ENCODE results near the gene FAM9C. TPM values are rescaled to one million over a fixed set of nuclear protein-coding genes. Genes with fewer than 3 reads are reported as not detected.
"Not testable (repeated sequence)": the region's sequence is repeated elsewhere in the genome, so short reads cannot be mapped to it uniquely, and the experiment has no call there.

FAM9C gene
- total RNA-seq, 2 experiments from 2014 or later, result not detected

DNA sequence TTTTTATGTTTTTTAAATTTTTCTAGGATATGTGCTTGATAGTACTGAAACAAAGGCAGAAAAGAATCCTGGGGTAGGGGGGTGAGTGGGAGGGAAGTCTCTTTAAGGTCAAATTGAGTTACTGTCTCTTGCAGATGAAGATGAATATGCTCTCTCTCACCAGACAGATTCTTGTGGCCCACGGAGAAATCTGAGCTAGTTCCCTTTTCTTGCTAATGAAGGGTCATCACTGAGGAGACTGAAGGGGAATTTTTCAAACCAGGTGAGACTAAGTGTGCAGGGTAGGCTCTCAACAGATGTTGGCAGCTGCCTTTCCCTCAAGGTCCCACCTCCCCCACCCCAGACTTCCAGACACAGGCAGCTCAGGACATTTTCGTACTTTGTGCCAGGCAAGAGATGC lies 21.5 kb downstream of the FAM9C start:
- Mint-ChIP-seq H3K9me3 (no peaks in the 10 kb centered on the region), H3K27ac (no peak overlapping the region), H3K4me1 (peaks cover 30% of the 10 kb centered on the region), H3K27me3 (no peaks in the 10 kb centered on the region), H3K36me3 (no peaks in the 10 kb centered on the region), H3K4me3 (no peak overlapping the region)
- DNase-seq (no peak), ATAC-seq (ENCODE audit: low read depth) (no peak)
- POLR2A ChIA-PET, result no interaction called here

DNA sequence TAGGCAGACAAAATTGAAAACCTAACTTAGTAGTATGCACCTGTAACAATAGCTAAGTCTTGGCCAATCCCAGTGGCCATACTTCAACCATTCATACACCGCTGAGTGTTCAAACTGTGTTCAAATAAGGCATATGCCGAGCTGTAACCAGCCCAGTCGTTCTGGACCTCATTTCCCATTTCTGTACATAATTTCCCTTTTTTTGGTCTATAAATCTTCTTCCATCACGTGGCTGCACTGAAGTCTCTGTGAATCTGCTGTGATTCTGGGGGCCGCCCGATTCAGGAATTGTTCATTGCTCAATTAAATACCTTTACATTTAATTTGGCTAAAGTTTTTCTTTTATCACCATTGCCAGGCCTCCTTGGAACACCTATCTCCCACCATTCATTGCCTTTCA lies 27.7 kb downstream of the FAM9C start:
- DNase-seq; H3K4me3 Mint-ChIP-seq; H3K27me3 Mint-ChIP-seq; H3K9me3 Mint-ChIP-seq; POLR2A ChIA-PET; ATAC-seq (ENCODE audit: low read depth); H3K36me3 Mint-ChIP-seq; H3K27ac Mint-ChIP-seq: not testable (repeated sequence)
- H3K4me1 Mint-ChIP-seq, result peaks cover 34% of the 10 kb centered on the region

DNA sequence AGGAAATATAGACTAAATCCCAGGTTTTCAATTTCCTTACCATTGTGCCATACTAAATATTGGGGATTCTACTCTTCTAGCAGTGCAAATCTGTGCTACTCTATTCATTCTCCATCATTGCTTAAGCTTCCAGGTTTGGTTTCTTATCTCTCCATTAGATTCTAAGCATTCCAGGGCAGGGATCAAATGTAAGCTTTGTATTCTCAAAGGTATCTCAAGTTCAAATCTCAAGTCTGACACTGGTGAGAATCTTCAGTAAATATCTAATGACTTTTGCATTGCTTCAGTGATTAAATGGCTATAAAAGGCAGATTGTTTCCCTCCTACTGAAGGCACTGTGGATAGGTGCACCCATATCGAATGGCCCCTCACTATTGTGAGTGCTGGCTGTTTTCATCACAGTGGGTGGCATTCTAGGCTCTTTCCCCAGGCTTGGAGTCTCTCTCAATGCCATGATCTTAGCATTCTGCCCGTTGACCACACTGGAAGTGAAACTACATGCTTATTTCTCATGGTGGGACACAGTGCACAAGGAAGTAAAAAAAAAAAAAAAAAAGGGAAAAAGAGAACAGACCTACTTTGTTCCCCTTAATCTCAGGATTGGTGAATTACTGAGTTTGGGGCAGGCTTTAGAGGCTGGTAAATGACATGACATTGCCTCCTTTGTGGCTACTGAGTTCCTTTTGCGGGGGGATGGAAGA lies 28.7 kb downstream of the FAM9C start:
- peak overlapping the region; percentile 17 for H3K27ac Mint-ChIP-seq
- H3K4me1 Mint-ChIP-seq, result peaks cover 34% of the 10 kb centered on the region
- DNase-seq, result no peak
- ATAC-seq (ENCODE audit: low read depth), result no peak
- no peaks in the 10 kb centered on the region for H3K27me3 Mint-ChIP-seq
- POLR2A ChIA-PET, result interaction anchor here (1.2 kb wide), 1 partner anchor 43 kb away, joined by 3 read pairs; no protein-coding TSS in a partner anchor
- no peaks in the 10 kb centered on the region for H3K36me3 Mint-ChIP-seq
- H3K4me3 Mint-ChIP-seq, result no peak overlapping the region
- H3K9me3 Mint-ChIP-seq, result no peaks in the 10 kb centered on the region

DNA sequence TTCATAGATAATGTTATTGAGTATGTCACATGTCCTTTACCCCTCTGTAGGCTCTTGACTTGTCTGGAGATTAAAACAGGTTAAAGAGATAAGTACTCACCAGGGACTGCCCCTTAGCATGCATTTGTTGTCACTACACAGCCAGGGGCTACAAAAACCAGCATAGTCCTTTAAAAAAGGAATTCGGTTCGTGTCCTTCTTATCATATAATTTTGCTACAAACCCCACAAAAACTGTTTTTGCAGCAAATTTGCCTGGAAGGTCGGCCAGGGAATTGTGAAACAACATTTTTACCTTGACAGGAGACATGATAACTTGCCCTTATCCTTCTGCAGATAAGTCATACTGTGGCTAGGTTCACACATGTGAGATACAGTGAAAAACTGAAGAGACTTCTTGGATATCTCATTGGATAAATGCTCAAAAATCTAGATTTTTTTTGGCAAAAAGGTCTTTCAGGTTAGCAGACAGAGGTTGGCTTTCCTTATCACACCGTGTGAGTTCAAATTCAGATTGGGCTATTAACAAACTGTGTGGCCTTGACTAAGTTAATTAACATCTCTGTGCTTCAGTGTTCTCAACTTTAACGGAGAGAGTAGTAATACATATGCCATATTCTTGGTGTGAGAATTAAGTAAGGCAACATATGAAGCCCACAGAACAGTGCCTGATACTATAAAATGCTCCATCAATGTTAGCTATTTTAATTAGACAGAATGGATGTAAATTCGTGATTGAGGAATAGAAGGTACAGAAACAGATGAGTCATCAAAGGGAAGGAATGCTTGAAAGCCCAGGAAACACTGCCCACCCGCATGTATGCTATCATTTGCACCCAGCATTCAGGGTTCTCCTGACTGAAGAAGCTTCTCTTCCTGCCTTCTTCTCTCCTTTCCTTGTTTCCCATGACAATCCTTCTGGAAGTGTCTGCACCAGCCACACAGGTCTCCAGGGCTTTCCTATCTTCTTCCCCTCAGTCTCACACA lies 30.0 kb downstream of the FAM9C start:
- Mint-ChIP-seq H3K4me3 (peak overlapping the region; percentile 41), H3K9me3 (no peaks in the 10 kb centered on the region), H3K36me3 (no peaks in the 10 kb centered on the region), H3K27me3 (no peaks in the 10 kb centered on the region), H3K4me1 (peaks cover 34% of the 10 kb centered on the region), H3K27ac (peak overlapping the region; percentile 20)
- POLR2A ChIA-PET, result interaction anchor here (1.1 to 1.7 kb wide), 3 partner anchors 9 to 77 kb away, joined by 3 to 5 read pairs (median 5); no protein-coding TSS in a partner anchor
- no peak for ATAC-seq (ENCODE audit: low read depth)
- no peak for DNase-seq

DNA sequence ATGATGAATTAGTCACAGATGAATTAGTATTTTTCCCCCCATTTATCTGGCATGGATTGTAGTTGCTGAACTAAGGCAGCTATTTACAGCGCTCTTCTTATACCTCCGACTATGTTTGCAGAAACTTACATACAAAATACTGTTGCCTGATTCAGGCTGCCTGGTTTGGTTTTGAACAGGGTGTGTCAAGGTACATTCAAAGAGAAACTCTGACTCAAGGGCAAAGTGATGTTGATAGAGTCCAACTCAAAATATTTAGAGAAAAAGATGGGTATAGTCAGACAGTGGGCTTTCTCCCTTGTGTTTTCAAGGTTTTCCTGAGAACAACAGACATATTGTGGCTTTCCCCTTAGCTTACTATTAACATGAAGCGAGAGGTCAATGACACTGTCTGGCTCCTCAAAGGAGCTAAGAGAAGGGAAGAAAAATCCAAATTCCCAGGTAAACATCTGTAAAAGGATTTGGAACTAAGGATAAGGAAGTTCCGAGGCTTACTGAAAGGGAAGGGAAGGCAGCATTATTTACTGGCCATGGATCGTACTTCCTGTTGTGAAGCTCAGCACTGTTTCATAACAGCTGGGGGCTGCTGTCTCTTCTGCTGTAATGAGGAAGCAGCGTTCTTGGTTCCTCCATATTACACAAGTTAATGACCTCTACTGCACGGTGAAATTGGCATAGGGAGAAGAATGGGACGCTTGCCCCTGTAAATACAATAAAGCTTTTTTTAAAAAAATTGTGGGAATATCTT lies 30.9 kb downstream of the FAM9C start:
- Mint-ChIP-seq H3K4me1 (peaks cover 35% of the 10 kb centered on the region), H3K27ac (peak overlapping the region; percentile 80), H3K4me3 (peak overlapping the region; percentile 41), H3K27me3 (no peaks in the 10 kb centered on the region), H3K9me3 (no peaks in the 10 kb centered on the region), H3K36me3 (no peaks in the 10 kb centered on the region)
- POLR2A ChIA-PET, result interaction anchor here (1.1 to 1.7 kb wide), 2 partner anchors 9 to 78 kb away, joined by 5 read pairs; no protein-coding TSS in a partner anchor
- ATAC-seq (ENCODE audit: low read depth) (peak; percentile 76), DNase-seq (no peak)

DNA sequence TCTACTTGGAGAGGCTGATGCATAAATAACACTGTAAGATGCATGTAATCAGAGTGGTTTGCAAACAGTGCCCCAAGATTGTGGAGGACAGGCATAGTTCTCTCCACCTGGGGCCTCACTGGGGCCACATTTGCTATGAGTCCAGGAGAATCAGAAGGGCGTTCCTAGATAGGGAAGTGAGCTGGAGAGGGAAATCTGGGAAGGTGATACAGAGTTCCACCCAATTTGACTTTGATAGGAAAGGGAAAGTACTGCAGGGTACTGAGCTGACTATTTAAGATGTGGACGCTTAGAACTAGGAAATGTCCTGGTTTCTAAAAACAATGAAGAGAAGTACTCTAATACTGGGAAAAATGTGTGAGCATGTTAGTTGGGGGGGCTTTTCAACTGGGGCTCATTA lies 33.9 kb downstream of the FAM9C start:
- POLR2A ChIA-PET, result interaction anchor here (1.5 kb wide), 1 partner anchor 77 kb away, joined by 3 read pairs; no protein-coding TSS in a partner anchor
- ATAC-seq (ENCODE audit: low read depth) (no peak), DNase-seq (no peak)
- Mint-ChIP-seq H3K27ac (no peak overlapping the region), H3K27me3 (no peaks in the 10 kb centered on the region), H3K4me3 (no peak overlapping the region), H3K9me3 (no peaks in the 10 kb centered on the region), H3K36me3 (no peaks in the 10 kb centered on the region), H3K4me1 (peaks cover 39% of the 10 kb centered on the region)

DNA sequence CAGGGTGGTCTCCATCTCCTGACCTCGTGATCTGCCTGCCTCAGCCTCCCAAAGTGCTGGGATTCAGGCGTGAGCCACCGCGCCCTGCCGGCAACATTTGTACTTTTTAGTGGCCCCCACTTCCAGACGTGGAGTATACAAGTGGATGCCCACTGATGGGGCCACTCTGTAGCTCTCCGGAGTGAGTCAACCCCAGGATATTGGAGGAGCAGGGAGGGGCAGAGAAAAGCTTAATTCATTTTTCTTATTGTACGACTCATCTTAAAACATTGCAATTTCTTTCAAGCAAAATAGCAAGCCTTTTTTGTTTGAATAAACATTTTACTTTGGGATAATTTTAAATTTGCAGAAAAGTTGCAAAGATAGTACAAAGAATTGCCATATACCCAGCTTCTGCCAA lies 34.6 kb downstream of the FAM9C start:
- H3K27ac Mint-ChIP-seq, result no peak overlapping the region
- DNase-seq (no peak), ATAC-seq (ENCODE audit: low read depth) (no peak)
- no peaks in the 10 kb centered on the region for H3K27me3 Mint-ChIP-seq
- POLR2A ChIA-PET, result no interaction called here
- no peaks in the 10 kb centered on the region for H3K36me3 Mint-ChIP-seq
- H3K9me3 Mint-ChIP-seq, result no peaks in the 10 kb centered on the region
- peaks cover 43% of the 10 kb centered on the region for H3K4me1 Mint-ChIP-seq
- H3K4me3 Mint-ChIP-seq, result no peak overlapping the region

DNA sequence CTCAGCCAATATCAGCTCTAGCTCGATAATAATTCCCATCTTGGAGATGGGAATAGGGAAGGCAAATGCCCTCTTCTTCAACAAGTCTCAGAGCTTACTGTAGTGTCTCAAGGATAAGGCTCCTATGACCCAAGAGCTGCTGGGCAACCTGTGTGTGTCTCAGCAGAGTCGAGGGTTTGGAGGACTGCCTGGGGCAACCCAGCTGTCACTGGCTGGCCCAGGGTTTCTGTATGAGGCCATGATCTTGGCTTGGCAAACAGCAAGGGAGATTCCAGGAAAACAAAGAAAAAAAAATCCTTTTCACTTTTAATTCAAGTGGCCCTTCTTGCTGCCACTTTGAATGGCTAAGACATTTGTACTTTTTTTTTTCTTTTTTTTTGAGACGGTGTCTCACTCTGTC lies 35.1 kb downstream of the FAM9C start:
- H3K4me3 Mint-ChIP-seq, result no peak overlapping the region
- DNase-seq (no peak), ATAC-seq (ENCODE audit: low read depth) (no peak)
- no peaks in the 10 kb centered on the region for H3K36me3 Mint-ChIP-seq
- H3K27ac Mint-ChIP-seq, result no peak overlapping the region
- POLR2A ChIA-PET, result interaction anchor here (1.2 kb wide), 1 partner anchor 72 kb away, joined by 3 read pairs; no protein-coding TSS in a partner anchor
- peaks cover 42% of the 10 kb centered on the region for H3K4me1 Mint-ChIP-seq
- no peaks in the 10 kb centered on the region for H3K27me3 Mint-ChIP-seq
- H3K9me3 Mint-ChIP-seq, result no peaks in the 10 kb centered on the region

DNA sequence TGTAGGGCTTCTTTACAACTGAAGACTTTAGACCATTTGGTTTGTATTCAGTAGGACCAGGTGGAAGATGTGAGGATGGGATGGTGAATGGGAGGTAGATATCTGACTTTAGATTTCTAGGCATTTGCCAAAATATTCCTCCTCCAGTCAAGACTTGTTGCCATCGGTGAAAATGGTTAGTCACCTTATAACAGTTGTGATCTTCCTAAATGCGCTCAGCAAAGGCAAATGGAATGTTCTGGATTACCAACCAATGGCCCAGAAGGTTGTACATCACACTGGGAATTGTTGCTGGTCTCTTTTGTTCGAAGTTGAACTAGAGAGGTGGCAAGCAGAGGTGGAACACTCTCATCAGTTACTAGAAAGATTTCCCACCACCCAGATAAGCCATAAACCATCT lies 35.6 kb downstream of the FAM9C start:
- Mint-ChIP-seq H3K27me3 (no peaks in the 10 kb centered on the region), H3K9me3 (no peaks in the 10 kb centered on the region), H3K36me3 (no peaks in the 10 kb centered on the region), H3K27ac (no peak overlapping the region), H3K4me1 (peaks cover 38% of the 10 kb centered on the region), H3K4me3 (no peak overlapping the region)
- ATAC-seq (ENCODE audit: low read depth), result no peak
- POLR2A ChIA-PET, result interaction anchor here (1.2 kb wide), 1 partner anchor 72 kb away, joined by 3 read pairs; no protein-coding TSS in a partner anchor
- no peak for DNase-seq

DNA sequence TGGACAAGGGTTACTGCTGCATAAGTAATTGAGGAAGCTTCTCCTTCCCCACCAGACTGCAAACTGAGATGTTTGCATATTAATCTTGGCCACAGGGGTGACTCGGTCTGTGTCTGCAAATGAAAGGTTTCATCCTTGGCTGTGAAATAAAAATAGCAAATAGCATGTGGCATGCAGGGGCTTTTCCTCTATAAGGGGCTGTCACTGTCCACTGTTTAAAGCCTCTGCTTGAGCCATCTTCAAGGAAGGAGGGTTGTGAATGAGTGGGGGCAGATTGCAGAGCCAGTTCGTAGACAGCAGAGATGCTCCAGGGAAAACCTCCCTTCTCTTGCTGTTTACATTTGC lies 36.3 kb downstream of the FAM9C start:
- no peaks in the 10 kb centered on the region for H3K9me3 Mint-ChIP-seq
- H3K4me1 Mint-ChIP-seq, result peaks cover 31% of the 10 kb centered on the region
- DNase-seq, result no peak
- H3K27ac Mint-ChIP-seq, result peak overlapping the region; percentile 67
- H3K4me3 Mint-ChIP-seq, result no peak overlapping the region
- H3K36me3 Mint-ChIP-seq, result no peaks in the 10 kb centered on the region
- no peak for ATAC-seq (ENCODE audit: low read depth)
- no peaks in the 10 kb centered on the region for H3K27me3 Mint-ChIP-seq
- POLR2A ChIA-PET, result interaction anchor here (1.1 to 1.6 kb wide), 3 partner anchors 28 to 77 kb away, joined by 3 to 4 read pairs (median 3); no protein-coding TSS in a partner anchor

DNA sequence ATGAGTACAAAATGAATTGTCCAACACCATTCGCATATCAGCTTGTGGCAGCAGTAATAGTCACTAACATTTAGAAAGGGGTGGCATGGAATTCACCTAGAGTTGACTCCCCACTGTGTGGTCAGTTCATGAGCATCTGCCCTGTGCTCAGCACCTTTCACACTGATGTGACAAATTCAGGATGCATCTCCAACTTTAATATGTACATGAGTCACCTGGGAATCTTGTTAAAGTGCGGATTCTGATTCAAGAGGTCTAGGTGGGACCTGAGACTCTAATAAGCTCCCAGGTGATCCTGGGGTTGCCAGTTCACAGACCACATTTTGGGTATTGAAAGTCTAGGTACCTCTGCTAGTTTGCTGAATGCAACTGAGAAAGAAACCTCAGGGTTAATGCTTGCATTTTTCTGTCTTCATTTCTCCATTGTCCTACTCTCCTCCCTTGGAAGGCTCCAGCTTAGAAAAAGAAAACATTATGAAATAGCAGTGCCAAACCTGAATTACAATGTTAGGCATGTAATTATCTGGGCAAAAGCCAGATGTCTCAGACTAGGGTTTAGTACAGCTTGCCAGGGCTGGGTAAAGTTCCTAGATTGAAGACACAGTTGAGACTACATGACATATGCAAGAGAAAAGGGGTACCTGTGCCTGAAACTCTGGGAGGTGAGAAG lies 36.8 kb downstream of the FAM9C start:
- DNase-seq (no peak), ATAC-seq (ENCODE audit: low read depth) (no peak)
- Mint-ChIP-seq H3K4me1 (peaks cover 35% of the 10 kb centered on the region), H3K9me3 (no peaks in the 10 kb centered on the region), H3K4me3 (no peak overlapping the region), H3K27me3 (no peaks in the 10 kb centered on the region), H3K36me3 (no peaks in the 10 kb centered on the region), H3K27ac (peak overlapping the region; percentile 67)
- POLR2A ChIA-PET, result interaction anchor here (0.8 to 1.6 kb wide), 5 partner anchors 27 to 78 kb away, joined by 3 to 4 read pairs (median 3); no protein-coding TSS in a partner anchor

DNA sequence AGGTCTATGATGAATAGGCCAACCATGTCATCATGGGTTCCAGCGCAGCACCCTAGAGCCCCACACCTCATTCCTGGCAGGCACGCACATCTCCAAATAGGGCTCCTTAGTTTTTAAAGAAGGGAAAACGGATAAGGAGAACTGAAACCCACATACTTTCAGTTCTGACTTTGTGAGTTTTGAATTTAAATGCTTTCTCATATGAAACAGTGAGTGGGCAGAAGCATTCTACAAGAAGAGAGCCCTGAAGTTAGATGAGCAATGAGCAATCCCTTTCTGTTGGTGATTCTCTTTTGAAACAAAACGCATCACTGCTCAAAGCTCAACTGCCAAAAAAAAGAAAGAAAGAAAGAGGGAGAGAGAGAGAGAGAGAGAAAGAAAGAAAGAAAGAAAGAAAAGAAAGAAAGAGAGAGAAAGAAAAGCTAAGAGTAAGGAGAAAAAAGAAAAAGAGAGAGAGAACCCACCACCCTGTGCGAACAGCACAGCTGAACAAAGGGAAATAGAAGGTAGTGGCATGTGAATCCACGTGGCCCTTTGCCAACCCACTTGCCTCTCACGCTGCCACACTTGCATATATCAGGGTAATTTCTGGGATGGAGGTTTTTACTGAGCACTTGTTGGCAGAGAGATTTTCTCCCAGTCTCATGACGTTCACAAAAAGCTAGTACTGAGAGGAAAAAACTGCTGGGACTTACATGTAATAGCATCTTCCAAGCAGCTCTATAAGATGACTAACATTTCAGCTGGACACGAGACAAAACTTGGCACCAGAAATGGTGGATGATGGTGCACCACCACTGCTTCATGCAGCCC lies 38.6 kb downstream of the FAM9C start:
- POLR2A ChIA-PET, result interaction anchor here (0.6 to 2.0 kb wide), 6 partner anchors 8 to 83 kb away, joined by 3 to 12 read pairs (median 4); no protein-coding TSS in a partner anchor
- Mint-ChIP-seq H3K4me3 (peak overlapping the region; percentile 81), H3K4me1 (peaks cover 38% of the 10 kb centered on the region), H3K36me3 (no peaks in the 10 kb centered on the region), H3K27me3 (no peaks in the 10 kb centered on the region), H3K27ac (peak overlapping the region; percentile 98), H3K9me3 (no peaks in the 10 kb centered on the region)
- ATAC-seq (ENCODE audit: low read depth) (no peak), DNase-seq (no peak)
